Thyroid gland (tissue), 4 donors: ENCODE results near the gene ZFP3.
"Not testable (repeated sequence)": the region's sequence is repeated elsewhere in the genome, so short reads cannot be mapped to it uniquely, and the experiment has no call there.

Experiments
- POLR2A ChIP-seq, 2 donors: fragments of 450-650 bp; IDR thresholded peaks; one replicate each; pipeline ENCODE4 v1.6.1; 2017; ENCODE audit warnings: antibody characterized with exemption in 2 of 2, mild to moderate bottlenecking in 2 of 2, moderate library complexity in 1 of 2
- TF ChIP-seq, protein P1 (sequence below), 6 experiments: fragments of 200-600 bp in 3 of 6; fragments of 450-650 bp in 3 of 6; sonication (generic) in 3 of 6; IDR thresholded peaks; one replicate each; pipeline ENCODE4 v1.5.1; 2016 to 2019; ENCODE audit warnings: antibody characterized with exemption in 6 of 6, mild to moderate bottlenecking in 2 of 6, inconsistent platforms in 1 of 6, moderate library complexity in 1 of 6

DNA sequence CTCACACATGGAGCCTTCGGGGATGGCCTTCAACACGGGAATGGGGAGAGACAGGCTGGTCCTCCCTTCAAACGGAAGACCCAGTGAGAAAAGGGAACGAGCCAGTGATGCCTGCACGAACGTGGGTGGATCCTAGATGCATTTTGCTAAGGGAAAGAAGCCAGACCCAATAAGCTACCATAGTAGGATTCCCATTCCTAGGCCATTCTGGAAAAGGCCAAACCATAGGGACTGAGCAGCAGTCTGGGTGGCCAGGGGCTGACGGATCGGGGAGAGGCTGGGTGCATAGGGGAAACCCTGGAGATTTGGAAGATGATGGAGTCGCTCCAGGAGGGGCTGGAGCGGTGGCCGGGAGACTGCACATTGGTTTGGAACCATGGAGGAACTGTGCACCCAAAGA is 56.3 kb downstream of the ZFP3 start:
- TF ChIP-seq, protein P1, sequence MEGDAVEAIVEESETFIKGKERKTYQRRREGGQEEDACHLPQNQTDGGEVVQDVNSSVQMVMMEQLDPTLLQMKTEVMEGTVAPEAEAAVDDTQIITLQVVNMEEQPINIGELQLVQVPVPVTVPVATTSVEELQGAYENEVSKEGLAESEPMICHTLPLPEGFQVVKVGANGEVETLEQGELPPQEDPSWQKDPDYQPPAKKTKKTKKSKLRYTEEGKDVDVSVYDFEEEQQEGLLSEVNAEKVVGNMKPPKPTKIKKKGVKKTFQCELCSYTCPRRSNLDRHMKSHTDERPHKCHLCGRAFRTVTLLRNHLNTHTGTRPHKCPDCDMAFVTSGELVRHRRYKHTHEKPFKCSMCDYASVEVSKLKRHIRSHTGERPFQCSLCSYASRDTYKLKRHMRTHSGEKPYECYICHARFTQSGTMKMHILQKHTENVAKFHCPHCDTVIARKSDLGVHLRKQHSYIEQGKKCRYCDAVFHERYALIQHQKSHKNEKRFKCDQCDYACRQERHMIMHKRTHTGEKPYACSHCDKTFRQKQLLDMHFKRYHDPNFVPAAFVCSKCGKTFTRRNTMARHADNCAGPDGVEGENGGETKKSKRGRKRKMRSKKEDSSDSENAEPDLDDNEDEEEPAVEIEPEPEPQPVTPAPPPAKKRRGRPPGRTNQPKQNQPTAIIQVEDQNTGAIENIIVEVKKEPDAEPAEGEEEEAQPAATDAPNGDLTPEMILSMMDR (IDR thresholded peaks at IDR 0.05): not testable (repeated sequence)
- not testable (repeated sequence) for TF ChIP-seq POLR2A (IDR thresholded peaks at IDR 0.05)
